ENCODE results near the gene CA9. TPM values are rescaled to one million over a fixed set of nuclear protein-coding genes. Genes with fewer than 3 reads are reported as not detected.
A peak's percentile ranks its signal among the peaks of the same experiment; 100 is the strongest.

Gene CA9
- not detected for total RNA-seq

GRCh38 chr9:35673132-35674024, at the start of gene CA9:
Gene CA9, plus strand, starts transcription at chr9:35673928. Its CDS starts 32 bp downstream, at chr9:35673960.
- no peak within 1 kb of the TSS for H3K4me3 ChIP-seq (replicated peaks in 1 of 3)
- H3K4me1 ChIP-seq: peaks cover 4 to 15% of the 10 kb centered on the region in 2 donors
- H3K36me3 ChIP-seq: no peaks in the 10 kb centered on the region
- H3K27ac ChIP-seq: no peak within 1 kb of the TSS
- DNase-seq: peak in 1 of 2 donors; percentile 21
- intact Hi-C loops (cut with DNase I): no loop called here
- H3K27me3 ChIP-seq: no peaks in the 10 kb centered on the region
- no peak for TF ChIP-seq POLR2A (IDR thresholded peaks at IDR 0.05)
- TF ChIP-seq CTCF (IDR thresholded peaks at IDR 0.05): no peak
- WGBS, 2 donors: 52 to 62% methylated on average over 8 to 9 of the region's 10 CpGs
- no peaks in the 10 kb centered on the region for H3K9me3 ChIP-seq

- Histone ChIP-seq H3K9me3 (no peaks in the 10 kb centered on the region), H3K4me1 (peaks cover 11 to 13% of the 10 kb centered on the region in 2 donors), H3K4me3 (replicated peaks in 1 of 3) (no peak overlapping the region), H3K27me3 (no peaks in the 10 kb centered on the region), H3K36me3 (no peaks in the 10 kb centered on the region), H3K27ac (no peak overlapping the region)
- intact Hi-C loops (cut with DNase I): no loop called here
- TF ChIP-seq POLR2A (IDR thresholded peaks at IDR 0.05): no peak
- TF ChIP-seq CTCF (IDR thresholded peaks at IDR 0.05): no peak
- no peak for DNase-seq
- 92 to 97% methylated on average over 2 of the region's 2 CpGs for WGBS, 2 donors
Observed at GRCh38 chr9:35627575-35627974, 46.2 kb upstream of the CA9 start.

- H3K27me3 ChIP-seq: no peaks in the 10 kb centered on the region
- WGBS, 2 donors: 94 to 98% methylated on average over 6 of the region's 6 CpGs
- no peak overlapping the region for H3K27ac ChIP-seq
- no peaks in the 10 kb centered on the region for H3K9me3 ChIP-seq
- H3K4me3 ChIP-seq (replicated peaks in 1 of 3): no peak overlapping the region
- no peak for DNase-seq
- intact Hi-C loops (cut with DNase I): no loop called here
- no peaks in the 10 kb centered on the region for H3K36me3 ChIP-seq
- peaks cover 3 to 5% of the 10 kb centered on the region in 2 donors for H3K4me1 ChIP-seq
- TF ChIP-seq POLR2A (IDR thresholded peaks at IDR 0.05): no peak
- TF ChIP-seq CTCF (IDR thresholded peaks at IDR 0.05): no peak
Observed at GRCh38 chr9:35628389-35628991, 45.2 kb upstream of the CA9 start.

GRCh38 chr9:35629597-35629996, 44.1 kb upstream of the CA9 start:
- H3K36me3 ChIP-seq: no peaks in the 10 kb centered on the region
- no peak for TF ChIP-seq POLR2A (IDR thresholded peaks at IDR 0.05)
- no peak for TF ChIP-seq CTCF (IDR thresholded peaks at IDR 0.05)
- H3K9me3 ChIP-seq: no peaks in the 10 kb centered on the region
- no peak overlapping the region for H3K4me3 ChIP-seq (replicated peaks in 1 of 3)
- no peaks in the 10 kb centered on the region for H3K27me3 ChIP-seq
- intact Hi-C loops (cut with DNase I): no loop called here
- H3K4me1 ChIP-seq: no peaks in the 10 kb centered on the region
- 82 to 91% methylated on average over 5 of the region's 5 CpGs for WGBS, 2 donors
- DNase-seq: no peak
- no peak overlapping the region for H3K27ac ChIP-seq

GRCh38 chr9:35635730-35636129, 38.0 kb upstream of the CA9 start:
- intact Hi-C loops (cut with DNase I): no loop called here
- Histone ChIP-seq H3K4me3 (replicated peaks in 1 of 3) (no peak overlapping the region), H3K27ac (no peak overlapping the region), H3K9me3 (no peaks in the 10 kb centered on the region), H3K36me3 (no peaks in the 10 kb centered on the region), H3K27me3 (no peaks in the 10 kb centered on the region), H3K4me1 (peaks cover 0 to 5% of the 10 kb centered on the region in 2 donors)
- TF ChIP-seq CTCF (IDR thresholded peaks at IDR 0.05): no peak
- TF ChIP-seq POLR2A (IDR thresholded peaks at IDR 0.05): no peak
- DNase-seq: no peak
